HL-60 (cell line): ENCODE measurements around the gene CLPTM1L.
"Not testable (repeated sequence)": the region's sequence is repeated elsewhere in the genome, so short reads cannot be mapped to it uniquely, and the experiment has no call there.

Experiments used
- DNase-seq, 2 experiments: peaks; one replicate each; pipeline ENCODE4 v3.0.0-alpha.2; 2010 to 2020; ENCODE audit warnings: low read depth in 1 of 2, low spot score in 1 of 2
- H3K27ac ChIP-seq: fragments of 250-450 bp; sonication (Bioruptor Pico); replicated peaks from 2 replicates; pipeline ENCODE4 v1.5.1; 2020; ENCODE audit warnings: mild to moderate bottlenecking, moderate library complexity
- H3K27me3 ChIP-seq: fragments of 250-450 bp; sonication (Bioruptor Pico); 2 replicates; pipeline ENCODE4 v1.5.1; 2021; ENCODE audit warnings: mild to moderate bottlenecking, moderate library complexity; ENCODE audit not compliant: insufficient read depth, poor library complexity, severe bottlenecking
- H3K4me3 ChIP-seq: replicated peaks from 2 replicates; pipeline ENCODE4 v1.5.1; 2011; ENCODE audit warnings: mild to moderate bottlenecking, control low read depth, low read length; ENCODE audit not compliant: insufficient read depth
- CTCF ChIP-seq: IDR thresholded peaks from one replicate; pipeline ENCODE4 v1.5.1; 2011; ENCODE audit warnings: low read length, control low read depth, inconsistent platforms; ENCODE audit not compliant: insufficient read depth
- GABPA ChIP-seq: IDR thresholded peaks from 2 replicates; pipeline ENCODE4 v1.6.1; 2012; ENCODE audit warnings: low read depth
- POLR2AphosphoS5 ChIP-seq: IDR thresholded peaks from 2 replicates; pipeline ENCODE4 v1.6.1; 2012; ENCODE audit warnings: low read depth
- REST ChIP-seq: IDR thresholded peaks from 2 replicates; pipeline ENCODE4 v1.6.1; 2012; ENCODE audit warnings: low read depth; ENCODE audit not compliant: insufficient replicate concordance
- SPI1 ChIP-seq: IDR thresholded peaks from 2 replicates; pipeline ENCODE4 v1.6.1; 2012; ENCODE audit warnings: low read depth, mild to moderate bottlenecking, borderline replicate concordance

CLPTM1L gene

GRCh38 chr5:1375871-1376810, 31.2 kb upstream of the CLPTM1L start:
- no peak for TF ChIP-seq GABPA
- no peak for TF ChIP-seq REST
- no peak for TF ChIP-seq POLR2AphosphoS5
- no peak for TF ChIP-seq SPI1
- TF ChIP-seq CTCF: no peak
- H3K27ac ChIP-seq: no peak overlapping the region
- DNase-seq: no peak
- H3K27me3 ChIP-seq: no peaks in the 10 kb centered on the region
- no peak overlapping the region for H3K4me3 ChIP-seq

GRCh38 chr5:1374679-1375055, 29.8 kb upstream of the CLPTM1L start:
- Histone ChIP-seq H3K4me3 (no peak overlapping the region), H3K27ac (no peak overlapping the region), H3K27me3 (no peaks in the 10 kb centered on the region)
- TF ChIP-seq POLR2AphosphoS5: no peak
- TF ChIP-seq SPI1: no peak
- TF ChIP-seq CTCF: no peak
- no peak for TF ChIP-seq REST
- no peak for TF ChIP-seq GABPA
- no peak for DNase-seq

GRCh38 chr5:1374030-1374678, 29.3 kb upstream of the CLPTM1L start:
- no peak for TF ChIP-seq SPI1
- TF ChIP-seq CTCF: no peak
- TF ChIP-seq GABPA: no peak
- no peak for TF ChIP-seq POLR2AphosphoS5
- TF ChIP-seq REST: no peak

GRCh38 chr5:1371972-1372342, 27.1 kb upstream of the CLPTM1L start:
- DNase-seq, H3K4me3 ChIP-seq, H3K27me3 ChIP-seq, H3K27ac ChIP-seq: not testable (repeated sequence)

More at GRCh38 chr5:1374030-1374678, 29.3 kb upstream of the CLPTM1L start:
- no peak overlapping the region for H3K4me3 ChIP-seq
- H3K27ac ChIP-seq: no peak overlapping the region
- no peak for DNase-seq
- H3K27me3 ChIP-seq: no peaks in the 10 kb centered on the region
